Activated naive CD4-positive, alpha-beta T cell (primary cell): ENCODE data around the gene PCSK9.
"Not testable (repeated sequence)": the region's sequence is repeated elsewhere in the genome, so short reads cannot be mapped to it uniquely, and the experiment has no call there.

Source experiments
- DNase-seq, 4 experiments: peaks; one replicate each; lab custom pipeline; 2025; lab: John Stamatoyannopoulos, UW

Gene PCSK9

GRCh38 chr1:55081188-55081904 lies 42.0 kb downstream of the PCSK9 start:
- DNase-seq, result no peak

- DNase-seq, result no peak
Measured at GRCh38 chr1:55081905-55082296, 42.6 kb downstream of the PCSK9 start.

- no peak for DNase-seq
Measured at GRCh38 chr1:55084257-55084656, 44.9 kb downstream of the PCSK9 start.

- DNase-seq, result no peak
Measured at GRCh38 chr1:55087439-55087838, 48.1 kb downstream of the PCSK9 start.

DNA sequence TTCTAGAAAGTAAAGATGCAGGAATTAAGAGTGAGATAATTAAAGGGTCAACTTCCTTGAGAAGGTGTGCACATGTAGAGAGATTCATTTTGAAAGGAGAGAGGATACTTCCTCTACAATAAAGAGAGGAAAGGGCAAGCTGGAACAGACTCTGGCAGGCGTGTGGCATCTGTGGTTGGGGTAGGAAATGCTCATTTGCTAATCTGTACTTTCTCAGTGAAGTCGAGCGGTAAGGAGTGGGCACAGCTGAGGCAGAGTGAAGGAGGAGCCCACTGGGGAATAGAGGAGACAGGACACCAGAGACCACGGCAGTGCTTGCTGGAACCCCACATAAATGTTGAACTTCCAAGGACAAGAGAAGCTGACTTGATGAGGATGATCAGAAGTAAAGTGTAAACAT lies 49.1 kb downstream of the PCSK9 start:
- DNase-seq, result no peak

DNA sequence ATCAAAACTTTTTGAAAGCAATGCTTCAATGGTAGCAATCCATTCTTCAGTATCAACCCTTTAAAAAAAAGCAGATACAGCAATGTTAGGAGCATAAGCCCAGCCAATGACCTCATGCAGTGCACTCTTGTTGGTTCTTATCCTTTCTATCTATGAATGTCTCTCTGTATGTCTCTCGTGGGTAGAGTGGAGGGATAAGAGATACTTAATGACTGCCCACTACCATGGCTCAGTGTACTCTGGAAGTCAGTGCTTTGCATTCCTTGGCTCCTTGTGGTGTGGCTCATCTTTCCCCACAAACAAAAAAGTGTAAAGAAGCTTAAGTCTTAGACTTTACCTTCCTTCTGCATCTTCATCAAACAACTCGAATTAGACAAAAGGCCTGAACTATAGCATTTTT lies 50.3 kb downstream of the PCSK9 start:
- no peak for DNase-seq

DNA sequence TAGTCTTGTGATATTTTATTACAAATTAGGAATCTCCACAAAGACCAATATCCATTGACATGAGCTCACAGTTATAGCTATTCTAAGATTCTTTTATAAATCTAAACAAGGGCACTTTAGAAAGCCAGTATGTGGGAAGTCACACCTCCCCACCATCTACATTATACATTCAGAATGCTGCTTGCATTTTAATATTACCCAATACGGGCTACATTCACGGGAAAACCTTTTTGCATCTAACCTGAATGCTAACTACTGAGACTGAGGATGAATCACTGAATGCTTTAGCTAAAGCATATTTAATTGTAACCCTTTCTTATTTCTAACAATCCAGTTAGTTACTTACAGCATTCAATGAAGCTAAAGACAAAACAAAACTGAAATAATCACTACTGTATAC lies 53.1 kb downstream of the PCSK9 start:
- no peak for DNase-seq

DNA sequence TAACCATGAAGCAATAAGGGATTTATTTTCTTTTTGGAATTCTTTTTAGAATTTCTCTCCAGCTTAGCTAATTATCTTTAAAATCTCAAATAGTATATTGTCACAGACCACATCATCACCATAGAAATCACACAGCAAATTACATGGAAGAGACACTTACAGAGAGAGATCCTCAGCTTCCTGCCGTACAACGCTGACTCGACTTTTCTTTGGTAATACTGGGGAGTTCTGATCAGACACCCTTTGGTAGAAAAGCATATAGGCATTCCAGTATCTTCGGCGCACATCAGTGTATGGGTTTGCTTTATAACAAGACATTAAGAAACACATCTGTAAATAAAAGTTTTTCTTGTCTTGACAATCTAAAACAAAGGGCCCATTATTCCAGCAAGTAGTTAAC lies 55.7 kb downstream of the PCSK9 start:
- no peak for DNase-seq

DNA sequence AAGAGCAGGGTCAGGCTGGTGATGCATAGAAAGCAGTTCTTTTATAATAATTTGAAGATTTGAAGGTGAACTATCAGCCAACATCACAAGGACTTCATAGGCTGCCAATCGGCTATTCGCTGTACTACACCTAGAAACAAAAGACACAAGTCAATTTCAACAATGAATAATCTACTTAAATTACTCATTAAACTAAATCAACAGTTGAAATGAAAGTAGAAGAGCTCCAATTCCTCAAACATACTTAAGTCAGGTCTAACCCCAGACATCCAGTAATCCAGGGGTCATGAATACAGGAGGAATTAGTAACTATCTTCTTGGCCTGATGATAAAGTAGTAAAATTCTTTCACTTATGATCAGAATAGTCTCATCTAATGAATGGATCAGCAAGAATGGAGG lies 64.5 kb downstream of the PCSK9 start:
- DNase-seq, result no peak

GRCh38 chr1:55107101-55107500 lies 67.8 kb downstream of the PCSK9 start:
- DNase-seq, result no peak

DNA sequence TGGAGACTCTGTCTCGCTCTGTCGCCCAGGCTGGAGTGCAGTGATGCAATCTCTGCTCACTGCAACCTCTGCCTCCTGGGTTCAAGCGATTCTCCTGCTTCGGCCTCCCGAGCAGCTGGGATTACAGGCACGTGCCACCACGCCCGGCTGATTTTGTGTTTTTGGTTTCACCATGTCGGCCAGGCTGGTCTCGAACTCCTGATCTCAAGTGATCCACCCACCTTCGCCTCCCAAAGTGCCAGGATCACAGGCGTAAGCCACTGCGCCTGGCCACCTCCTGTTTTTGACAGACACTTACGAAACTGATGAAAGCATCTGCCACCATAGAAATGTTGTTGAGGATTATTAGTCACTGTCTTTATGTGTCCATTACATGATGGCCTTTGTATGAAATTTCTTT lies 69.7 kb downstream of the PCSK9 start:
- not testable (repeated sequence) for DNase-seq
